ENCODE measurements around the gene FEM1C. TPM values are rescaled to one million over a fixed set of nuclear protein-coding genes. Genes with fewer than 3 reads are reported as not detected.

The FEM1C gene
- total and polyA plus RNA-seq, 2 experiments from 2014 or later, result 4.7 to 21.6 TPM

DNA sequence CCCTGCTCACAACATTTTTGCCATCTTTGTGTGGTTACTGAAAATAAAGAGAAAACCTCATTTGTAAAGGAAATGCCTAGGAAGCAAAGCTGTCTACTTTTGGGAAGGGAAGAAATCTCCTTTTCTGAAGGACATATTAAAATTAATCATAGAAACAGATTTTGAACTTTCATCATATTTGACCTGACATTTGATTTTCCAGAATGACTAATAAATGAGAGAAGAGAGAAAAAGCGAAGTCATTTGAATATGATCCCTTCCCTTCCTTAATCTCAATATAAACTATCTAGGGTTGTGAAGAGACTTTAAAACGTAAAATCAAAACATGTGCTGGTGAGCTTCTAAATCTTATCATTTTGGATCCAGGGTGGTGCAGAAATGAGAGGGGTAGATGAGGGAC is 66.3 kb downstream of the FEM1C start:
- no peak for DNase-seq (ENCODE audit: low spot score)
- Histone ChIP-seq H3F3A (replicated peaks; ENCODE audit: low read depth) (no peaks in the 10 kb centered on the region), H3K4me2 (no peak overlapping the region), H3K27ac (ENCODE audit: low read depth) (no peak overlapping the region), H4K20me1 (replicated peaks; ENCODE audit: insufficient read depth) (no peaks in the 10 kb centered on the region), H3K9me2 (ENCODE audit: insufficient read depth) (peaks cover 16% of the 10 kb centered on the region), H3K4me1 (ENCODE audit: insufficient read depth) (peaks cover 10% of the 10 kb centered on the region; the same call in 1 of the 2 replicates), H2AFZ (no peak overlapping the region), H3K4me3 (no peak overlapping the region), H3K27me3 (ENCODE audit: insufficient read depth) (no peaks in the 10 kb centered on the region), H3K36me3 (ENCODE audit: insufficient read depth) (no peaks in the 10 kb centered on the region), H3K79me2 (replicated peaks; ENCODE audit: insufficient read depth) (no peaks in the 10 kb centered on the region)
- ATAC-seq, result no peak
- H3K27ac Mint-ChIP-seq, result no peak overlapping the region
- H3K27me3 Mint-ChIP-seq (ENCODE audit: insufficient read depth, low read depth, poor library complexity), result no peaks in the 10 kb centered on the region
- H3K36me3 Mint-ChIP-seq (ENCODE audit: low read depth), result no peaks in the 10 kb centered on the region
- no peaks in the 10 kb centered on the region; the same call in 2 of the 3 replicates for H3K4me1 Mint-ChIP-seq
- H3K4me3 Mint-ChIP-seq, result no peak overlapping the region
- no peaks in the 10 kb centered on the region for H3K9me3 Mint-ChIP-seq
- TF ChIP-seq, protein P1, sequence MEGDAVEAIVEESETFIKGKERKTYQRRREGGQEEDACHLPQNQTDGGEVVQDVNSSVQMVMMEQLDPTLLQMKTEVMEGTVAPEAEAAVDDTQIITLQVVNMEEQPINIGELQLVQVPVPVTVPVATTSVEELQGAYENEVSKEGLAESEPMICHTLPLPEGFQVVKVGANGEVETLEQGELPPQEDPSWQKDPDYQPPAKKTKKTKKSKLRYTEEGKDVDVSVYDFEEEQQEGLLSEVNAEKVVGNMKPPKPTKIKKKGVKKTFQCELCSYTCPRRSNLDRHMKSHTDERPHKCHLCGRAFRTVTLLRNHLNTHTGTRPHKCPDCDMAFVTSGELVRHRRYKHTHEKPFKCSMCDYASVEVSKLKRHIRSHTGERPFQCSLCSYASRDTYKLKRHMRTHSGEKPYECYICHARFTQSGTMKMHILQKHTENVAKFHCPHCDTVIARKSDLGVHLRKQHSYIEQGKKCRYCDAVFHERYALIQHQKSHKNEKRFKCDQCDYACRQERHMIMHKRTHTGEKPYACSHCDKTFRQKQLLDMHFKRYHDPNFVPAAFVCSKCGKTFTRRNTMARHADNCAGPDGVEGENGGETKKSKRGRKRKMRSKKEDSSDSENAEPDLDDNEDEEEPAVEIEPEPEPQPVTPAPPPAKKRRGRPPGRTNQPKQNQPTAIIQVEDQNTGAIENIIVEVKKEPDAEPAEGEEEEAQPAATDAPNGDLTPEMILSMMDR (conservative IDR thresholded peaks at IDR 0.05; ENCODE audit: low read depth in 2 of 2), result no peak
- TF ChIP-seq POLR2AphosphoS5 (IDR thresholded peaks at IDR 0.05; ENCODE audit: low read depth) (no peak), JUNB (IDR thresholded peaks at IDR 0.05; ENCODE audit: unreplicated experiment) (no peak), NANOG (IDR thresholded peaks at IDR 0.05; ENCODE audit: borderline replicate concordance) (no peak), EZH2phosphoT487 (IDR thresholded peaks at IDR 0.05; ENCODE audit: unreplicated experiment) (no peak), STAT1 (IDR thresholded peaks at IDR 0.05; ENCODE audit: unreplicated experiment) (no peak), EZH2 (IDR thresholded peaks at IDR 0.05; ENCODE audit: low read depth, unreplicated experiment) (no peak), ZNF114 (CRISPR knock-in tag; IDR thresholded peaks at IDR 0.05) (no peak), ZNF331 (CRISPR knock-in tag; IDR thresholded peaks at IDR 0.05; ENCODE audit: low read depth) (no peak), CREB1 (CRISPR knock-in tag; IDR thresholded peaks at IDR 0.05; ENCODE audit: low read depth) (no peak)
- TF ChIP-seq, protein P2, sequence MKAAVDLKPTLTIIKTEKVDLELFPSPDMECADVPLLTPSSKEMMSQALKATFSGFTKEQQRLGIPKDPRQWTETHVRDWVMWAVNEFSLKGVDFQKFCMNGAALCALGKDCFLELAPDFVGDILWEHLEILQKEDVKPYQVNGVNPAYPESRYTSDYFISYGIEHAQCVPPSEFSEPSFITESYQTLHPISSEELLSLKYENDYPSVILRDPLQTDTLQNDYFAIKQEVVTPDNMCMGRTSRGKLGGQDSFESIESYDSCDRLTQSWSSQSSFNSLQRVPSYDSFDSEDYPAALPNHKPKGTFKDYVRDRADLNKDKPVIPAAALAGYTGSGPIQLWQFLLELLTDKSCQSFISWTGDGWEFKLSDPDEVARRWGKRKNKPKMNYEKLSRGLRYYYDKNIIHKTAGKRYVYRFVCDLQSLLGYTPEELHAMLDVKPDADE (IDR thresholded peaks at IDR 0.05), result no peak
- TF ChIP-seq, protein P3, sequence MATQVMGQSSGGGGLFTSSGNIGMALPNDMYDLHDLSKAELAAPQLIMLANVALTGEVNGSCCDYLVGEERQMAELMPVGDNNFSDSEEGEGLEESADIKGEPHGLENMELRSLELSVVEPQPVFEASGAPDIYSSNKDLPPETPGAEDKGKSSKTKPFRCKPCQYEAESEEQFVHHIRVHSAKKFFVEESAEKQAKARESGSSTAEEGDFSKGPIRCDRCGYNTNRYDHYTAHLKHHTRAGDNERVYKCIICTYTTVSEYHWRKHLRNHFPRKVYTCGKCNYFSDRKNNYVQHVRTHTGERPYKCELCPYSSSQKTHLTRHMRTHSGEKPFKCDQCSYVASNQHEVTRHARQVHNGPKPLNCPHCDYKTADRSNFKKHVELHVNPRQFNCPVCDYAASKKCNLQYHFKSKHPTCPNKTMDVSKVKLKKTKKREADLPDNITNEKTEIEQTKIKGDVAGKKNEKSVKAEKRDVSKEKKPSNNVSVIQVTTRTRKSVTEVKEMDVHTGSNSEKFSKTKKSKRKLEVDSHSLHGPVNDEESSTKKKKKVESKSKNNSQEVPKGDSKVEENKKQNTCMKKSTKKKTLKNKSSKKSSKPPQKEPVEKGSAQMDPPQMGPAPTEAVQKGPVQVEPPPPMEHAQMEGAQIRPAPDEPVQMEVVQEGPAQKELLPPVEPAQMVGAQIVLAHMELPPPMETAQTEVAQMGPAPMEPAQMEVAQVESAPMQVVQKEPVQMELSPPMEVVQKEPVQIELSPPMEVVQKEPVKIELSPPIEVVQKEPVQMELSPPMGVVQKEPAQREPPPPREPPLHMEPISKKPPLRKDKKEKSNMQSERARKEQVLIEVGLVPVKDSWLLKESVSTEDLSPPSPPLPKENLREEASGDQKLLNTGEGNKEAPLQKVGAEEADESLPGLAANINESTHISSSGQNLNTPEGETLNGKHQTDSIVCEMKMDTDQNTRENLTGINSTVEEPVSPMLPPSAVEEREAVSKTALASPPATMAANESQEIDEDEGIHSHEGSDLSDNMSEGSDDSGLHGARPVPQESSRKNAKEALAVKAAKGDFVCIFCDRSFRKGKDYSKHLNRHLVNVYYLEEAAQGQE (IDR thresholded peaks at IDR 0.05; ENCODE audit: unreplicated experiment), result no peak
- TF ChIP-seq, protein P4, sequence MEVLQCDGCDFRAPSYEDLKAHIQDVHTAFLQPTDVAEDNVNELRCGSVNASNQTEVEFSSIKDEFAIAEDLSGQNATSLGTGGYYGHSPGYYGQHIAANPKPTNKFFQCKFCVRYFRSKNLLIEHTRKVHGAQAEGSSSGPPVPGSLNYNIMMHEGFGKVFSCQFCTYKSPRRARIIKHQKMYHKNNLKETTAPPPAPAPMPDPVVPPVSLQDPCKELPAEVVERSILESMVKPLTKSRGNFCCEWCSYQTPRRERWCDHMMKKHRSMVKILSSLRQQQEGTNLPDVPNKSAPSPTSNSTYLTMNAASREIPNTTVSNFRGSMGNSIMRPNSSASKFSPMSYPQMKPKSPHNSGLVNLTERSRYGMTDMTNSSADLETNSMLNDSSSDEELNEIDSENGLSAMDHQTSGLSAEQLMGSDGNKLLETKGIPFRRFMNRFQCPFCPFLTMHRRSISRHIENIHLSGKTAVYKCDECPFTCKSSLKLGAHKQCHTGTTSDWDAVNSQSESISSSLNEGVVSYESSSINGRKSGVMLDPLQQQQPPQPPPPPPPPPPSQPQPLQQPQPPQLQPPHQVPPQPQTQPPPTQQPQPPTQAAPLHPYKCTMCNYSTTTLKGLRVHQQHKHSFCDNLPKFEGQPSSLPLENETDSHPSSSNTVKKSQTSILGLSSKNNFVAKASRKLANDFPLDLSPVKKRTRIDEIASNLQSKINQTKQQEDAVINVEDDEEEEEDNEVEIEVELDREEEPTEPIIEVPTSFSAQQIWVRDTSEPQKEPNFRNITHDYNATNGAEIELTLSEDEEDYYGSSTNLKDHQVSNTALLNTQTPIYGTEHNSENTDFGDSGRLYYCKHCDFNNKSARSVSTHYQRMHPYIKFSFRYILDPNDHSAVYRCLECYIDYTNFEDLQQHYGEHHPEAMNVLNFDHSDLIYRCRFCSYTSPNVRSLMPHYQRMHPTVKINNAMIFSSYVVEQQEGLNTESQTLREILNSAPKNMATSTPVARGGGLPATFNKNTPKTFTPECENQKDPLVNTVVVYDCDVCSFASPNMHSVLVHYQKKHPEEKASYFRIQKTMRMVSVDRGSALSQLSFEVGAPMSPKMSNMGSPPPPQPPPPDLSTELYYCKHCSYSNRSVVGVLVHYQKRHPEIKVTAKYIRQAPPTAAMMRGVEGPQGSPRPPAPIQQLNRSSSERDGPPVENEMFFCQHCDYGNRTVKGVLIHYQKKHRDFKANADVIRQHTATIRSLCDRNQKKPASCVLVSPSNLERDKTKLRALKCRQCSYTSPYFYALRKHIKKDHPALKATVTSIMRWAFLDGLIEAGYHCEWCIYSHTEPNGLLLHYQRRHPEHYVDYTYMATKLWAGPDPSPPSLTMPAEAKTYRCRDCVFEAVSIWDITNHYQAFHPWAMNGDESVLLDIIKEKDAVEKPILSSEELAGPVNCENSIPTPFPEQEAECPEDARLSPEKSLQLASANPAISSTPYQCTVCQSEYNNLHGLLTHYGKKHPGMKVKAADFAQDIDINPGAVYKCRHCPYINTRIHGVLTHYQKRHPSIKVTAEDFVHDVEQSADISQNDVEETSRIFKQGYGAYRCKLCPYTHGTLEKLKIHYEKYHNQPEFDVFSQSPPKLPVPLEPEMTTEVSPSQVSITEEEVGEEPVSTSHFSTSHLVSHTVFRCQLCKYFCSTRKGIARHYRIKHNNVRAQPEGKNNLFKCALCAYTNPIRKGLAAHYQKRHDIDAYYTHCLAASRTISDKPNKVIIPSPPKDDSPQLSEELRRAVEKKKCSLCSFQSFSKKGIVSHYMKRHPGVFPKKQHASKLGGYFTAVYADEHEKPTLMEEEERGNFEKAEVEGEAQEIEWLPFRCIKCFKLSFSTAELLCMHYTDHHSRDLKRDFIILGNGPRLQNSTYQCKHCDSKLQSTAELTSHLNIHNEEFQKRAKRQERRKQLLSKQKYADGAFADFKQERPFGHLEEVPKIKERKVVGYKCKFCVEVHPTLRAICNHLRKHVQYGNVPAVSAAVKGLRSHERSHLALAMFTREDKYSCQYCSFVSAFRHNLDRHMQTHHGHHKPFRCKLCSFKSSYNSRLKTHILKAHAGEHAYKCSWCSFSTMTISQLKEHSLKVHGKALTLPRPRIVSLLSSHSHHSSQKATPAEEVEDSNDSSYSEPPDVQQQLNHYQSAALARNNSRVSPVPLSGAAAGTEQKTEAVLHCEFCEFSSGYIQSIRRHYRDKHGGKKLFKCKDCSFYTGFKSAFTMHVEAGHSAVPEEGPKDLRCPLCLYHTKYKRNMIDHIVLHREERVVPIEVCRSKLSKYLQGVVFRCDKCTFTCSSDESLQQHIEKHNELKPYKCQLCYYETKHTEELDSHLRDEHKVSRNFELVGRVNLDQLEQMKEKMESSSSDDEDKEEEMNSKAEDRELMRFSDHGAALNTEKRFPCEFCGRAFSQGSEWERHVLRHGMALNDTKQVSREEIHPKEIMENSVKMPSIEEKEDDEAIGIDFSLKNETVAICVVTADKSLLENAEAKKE (CRISPR knock-in tag; IDR thresholded peaks at IDR 0.05), result no peak

All from GM23338 (cell line).